ENCODE measurements around the gene LRRC75A. TPM values are rescaled to one million over a fixed set of nuclear protein-coding genes. Genes with fewer than 3 reads are reported as not detected.

The LRRC75A gene, protein sequence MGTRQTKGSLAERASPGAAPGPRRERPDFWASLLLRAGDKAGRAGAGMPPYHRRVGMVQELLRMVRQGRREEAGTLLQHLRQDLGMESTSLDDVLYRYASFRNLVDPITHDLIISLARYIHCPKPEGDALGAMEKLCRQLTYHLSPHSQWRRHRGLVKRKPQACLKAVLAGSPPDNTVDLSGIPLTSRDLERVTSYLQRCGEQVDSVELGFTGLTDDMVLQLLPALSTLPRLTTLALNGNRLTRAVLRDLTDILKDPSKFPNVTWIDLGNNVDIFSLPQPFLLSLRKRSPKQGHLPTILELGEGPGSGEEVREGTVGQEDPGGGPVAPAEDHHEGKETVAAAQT
- 0.34 and 0.59 TPM in 2 replicates for total RNA-seq

DNA sequence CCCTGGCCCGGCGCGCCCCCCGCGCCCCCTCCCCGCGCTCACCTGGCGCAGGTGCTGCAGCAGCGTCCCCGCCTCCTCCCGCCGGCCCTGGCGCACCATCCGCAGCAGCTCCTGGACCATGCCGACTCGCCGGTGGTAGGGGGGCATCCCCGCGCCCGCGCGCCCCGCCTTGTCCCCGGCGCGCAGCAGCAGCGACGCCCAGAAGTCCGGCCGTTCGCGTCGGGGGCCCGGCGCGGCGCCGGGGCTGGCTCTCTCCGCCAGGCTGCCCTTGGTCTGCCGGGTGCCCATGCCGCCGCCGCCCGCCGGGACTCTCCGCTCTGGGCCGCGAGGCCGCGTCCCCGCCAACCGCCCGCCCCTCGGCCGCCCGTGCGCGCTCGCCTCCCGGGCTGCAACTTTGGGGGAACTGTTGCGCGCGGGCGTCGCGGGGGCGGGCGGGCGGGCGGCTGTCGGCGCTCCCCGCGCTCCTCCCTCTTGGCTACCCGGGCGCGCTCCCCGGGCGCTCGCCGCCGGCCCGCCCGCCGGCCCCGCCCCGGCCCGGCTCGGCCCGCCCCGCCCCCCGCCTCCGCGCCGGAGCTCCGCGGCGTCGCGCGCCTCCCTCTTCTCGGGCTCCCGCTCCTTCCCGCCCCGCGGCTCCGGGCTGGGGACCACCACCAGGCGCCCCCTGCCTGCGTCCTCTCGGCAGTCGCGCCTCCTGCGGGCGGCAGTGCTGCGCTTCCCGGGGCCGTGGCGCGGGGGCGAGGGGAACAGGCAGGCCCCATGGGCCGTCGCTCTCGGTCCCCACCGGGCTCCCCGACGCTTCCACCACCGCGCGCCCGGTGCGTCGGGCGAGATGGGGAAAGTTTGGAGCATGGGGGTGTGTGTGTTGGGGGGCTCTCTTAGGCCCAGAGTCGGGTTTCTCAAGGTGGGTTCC is at the start of gene LRRC75A:
Gene LRRC75A, minus strand, starts transcription at position 491 of the 910 bp plus-strand sequence. Its CDS starts 203 bp downstream, at position 288.

DNA sequence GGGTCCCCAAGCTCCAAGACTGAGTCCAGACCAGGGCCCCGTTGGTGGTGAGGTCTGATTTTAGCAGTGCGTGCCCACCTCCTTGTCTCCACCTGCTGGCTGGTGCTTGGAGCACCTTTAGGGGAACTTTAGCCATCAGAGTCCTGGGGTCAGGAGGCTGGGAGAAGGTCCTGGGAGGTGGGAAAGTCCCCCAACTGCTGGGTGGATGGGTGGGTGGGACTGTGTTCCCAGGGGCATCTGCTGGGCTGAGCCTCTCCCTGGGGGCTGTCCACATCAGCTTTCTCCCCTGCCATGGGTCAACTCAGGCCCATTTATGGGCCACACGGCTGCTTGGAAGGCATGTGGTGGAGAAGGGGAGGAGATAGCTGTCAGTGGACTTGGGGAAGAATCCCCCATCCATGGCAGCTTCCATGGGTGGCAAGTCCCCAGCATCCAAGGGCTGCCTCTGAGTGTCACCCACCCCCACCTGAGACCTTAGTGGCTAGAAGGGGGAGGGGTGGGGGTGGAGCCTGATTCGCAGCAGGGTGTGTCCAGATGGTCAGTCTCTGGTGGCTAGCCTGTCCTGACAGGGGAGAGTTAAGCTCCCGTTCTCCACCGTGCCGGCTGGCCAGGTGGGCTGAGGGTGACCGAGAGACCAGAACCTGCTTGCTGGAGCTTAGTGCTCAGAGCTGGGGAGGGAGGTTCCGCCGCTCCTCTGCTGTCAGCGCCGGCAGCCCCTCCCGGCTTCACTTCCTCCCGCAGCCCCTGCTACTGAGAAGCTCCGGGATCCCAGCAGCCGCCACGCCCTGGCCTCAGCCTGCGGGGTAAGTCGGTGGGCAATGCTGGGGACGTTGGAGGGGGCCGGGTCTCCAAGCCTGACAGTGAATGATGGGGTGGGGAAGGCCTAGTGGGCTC is 76.7 kb downstream of the LRRC75A start, which contains the start of gene TRPV2:
Gene TRPV2, plus strand, starts transcription at position 541 of the 894 bp plus-strand sequence. CDS start 2,098 bp downstream, outside the sequence.

Other genes starting within 250 kb of the LRRC75A start
- 50.5 and 57.8 TPM in 2 replicates for gene CENPV, start 138.7 kb downstream of the LRRC75A start, total RNA-seq
- gene UBB, start 111.1 kb downstream of the LRRC75A start, total RNA-seq = 1,084 and 1,328 TPM in 2 replicates
- gene TRPV2, start 76.6 kb downstream of the LRRC75A start, total RNA-seq = 38.3 and 39.7 TPM in 2 replicates
- 5.7 and 6.2 TPM in 2 replicates for gene ZNF287, start 77.0 kb upstream of the LRRC75A start, total RNA-seq
- 1.8 and 3.2 TPM in 2 replicates for gene ZNF624, start 161.7 kb upstream of the LRRC75A start, total RNA-seq
- gene CCDC144A, start 198.0 kb upstream of the LRRC75A start, total RNA-seq = 0.45 and 0.84 TPM in 2 replicates